Smooth muscle cell (in vitro differentiated cells): ENCODE results near the gene SLC4A11. TPM values are rescaled to one million over a fixed set of nuclear protein-coding genes. Genes with fewer than 3 reads are reported as not detected.
"Not testable (repeated sequence)": the region's sequence is repeated elsewhere in the genome, so short reads cannot be mapped to it uniquely, and the experiment has no call there.

Experiments
- DNase-seq: peaks from one replicate; lab custom pipeline; 2025; ENCODE audit not compliant: unreplicated experiment; lab: John Stamatoyannopoulos, UW
- H2AFZ ChIP-seq: fragments of 200-600 bp; sonication (generic); 2 replicates; pipeline ENCODE4 v1.6.0; 2016; ENCODE audit warnings: antibody characterized with exemption, low read depth, mild to moderate bottlenecking
- H3F3A ChIP-seq: fragments of 200-600 bp; sonication (generic); 2 replicates; pipeline ENCODE4 v1.6.0; 2017; ENCODE audit warnings: antibody characterized with exemption, low read depth
- H3K27ac ChIP-seq: fragments of 200-600 bp; sonication (generic); 2 replicates; pipeline ENCODE4 v1.5.1; 2016; ENCODE audit warnings: low read depth, mild to moderate bottlenecking
- H3K27me3 ChIP-seq: fragments of 200-600 bp; sonication (generic); 2 replicates; pipeline ENCODE4 v1.6.1; 2016; ENCODE audit warnings: low read depth, mild to moderate bottlenecking
- H3K36me3 ChIP-seq: fragments of 200-600 bp; sonication (generic); 2 replicates; pipeline ENCODE4 v1.5.1; 2016; ENCODE audit warnings: low read depth
- H3K4me1 ChIP-seq: fragments of 200-600 bp; sonication (generic); 2 replicates; pipeline ENCODE4 v1.5.1; 2016; ENCODE audit warnings: low read depth
- H3K4me2 ChIP-seq: fragments of 200-600 bp; sonication (generic); 2 replicates; pipeline ENCODE4 v1.6.0; 2016; ENCODE audit warnings: mild to moderate bottlenecking
- H3K4me3 ChIP-seq: fragments of 200-600 bp; sonication (generic); 2 replicates; pipeline ENCODE4 v1.5.1; 2016; ENCODE audit warnings: mild to moderate bottlenecking
- H3K79me2 ChIP-seq: fragments of 200-600 bp; sonication (generic); 2 replicates; pipeline ENCODE4 v1.6.0; 2016; ENCODE audit warnings: low read depth, mild to moderate bottlenecking
- H3K9ac ChIP-seq: fragments of 200-600 bp; sonication (generic); 2 replicates; pipeline ENCODE4 v1.6.0; 2016; ENCODE audit warnings: low read depth
- H3K9me3 ChIP-seq: fragments of 200-600 bp; sonication (generic); replicated peaks from 2 replicates; pipeline ENCODE4 v1.5.1; 2016; ENCODE audit warnings: low read depth
- H4K20me1 ChIP-seq: fragments of 200-600 bp; sonication (generic); 2 replicates; pipeline ENCODE4 v1.6.0; 2016; ENCODE audit warnings: low read depth
- WGBS: methylation state at CpG from one replicate; pipeline ENCODE4 v1.1.7; 2016; ENCODE audit warnings: low lambda C conversion rate; 5-methylcytosine and 5-hydroxymethylcytosine counted together
- polyA plus RNA-seq: library from polyadenylated mRNA; unstranded; fragments of >200 nt; fragmentation: Nextera tagmentation; extraction: Ambion mirVana; gene quantifications from 2 replicates; pipeline ENCODE4 v1.2.1, GENCODE V29; 2016
- total RNA-seq: library from RNA; depleted of rRNA; stranded (reverse); fragments of >200 nt; gene quantifications from 2 replicates; pipeline ENCODE4 v1.2.3, GENCODE V29; 2014
- TF ChIP-seq, protein P1 (sequence below): fragments of 200-600 bp; sonication (generic); IDR thresholded peaks from 2 replicates; pipeline ENCODE4 v1.5.1; 2017; ENCODE audit warnings: borderline replicate concordance, mild to moderate bottlenecking, antibody characterized with exemption; ENCODE audit not compliant: insufficient read depth, poor library complexity, severe bottlenecking

Gene SLC4A11
- total and polyA plus RNA-seq, 2 experiments from 2014 or later = 0.27 to 1.5 TPM

DNA sequence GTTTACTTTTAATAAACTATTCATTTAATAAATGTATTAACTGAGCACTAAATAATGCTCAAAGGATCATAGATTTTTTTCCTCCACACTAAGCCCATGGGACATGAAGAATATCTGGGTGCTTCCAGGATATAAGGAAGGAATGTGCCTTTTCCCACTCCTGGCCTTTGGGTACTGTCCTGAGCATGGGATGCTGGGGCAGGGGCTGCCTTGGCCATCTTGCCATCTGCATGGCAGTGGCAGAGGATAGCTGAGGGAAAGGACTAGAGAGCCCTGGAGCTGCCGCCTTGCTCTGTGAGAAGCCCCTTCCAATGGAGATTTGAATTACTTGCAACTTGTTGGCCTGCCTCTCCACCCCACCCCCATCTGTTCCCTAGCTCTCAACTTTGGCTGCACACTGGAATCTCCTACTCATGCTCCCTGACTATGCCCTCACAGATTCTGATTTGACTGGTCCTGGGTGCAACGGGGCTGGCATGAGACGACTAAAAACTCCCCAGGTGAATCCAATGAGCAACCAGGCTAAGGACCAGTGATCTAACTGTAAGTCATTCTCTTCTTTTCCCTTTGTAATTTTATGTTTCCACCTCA is 50.1 kb downstream of the SLC4A11 start:
- Histone ChIP-seq H4K20me1 (no peaks in the 10 kb centered on the region), H3K27ac (no peak overlapping the region), H3F3A (no peaks in the 10 kb centered on the region), H2AFZ (no peak overlapping the region), H3K4me2 (no peak overlapping the region), H3K79me2 (no peaks in the 10 kb centered on the region), H3K9ac (no peak overlapping the region), H3K27me3 (no peaks in the 10 kb centered on the region), H3K4me1 (no peaks in the 10 kb centered on the region), H3K4me3 (no peak overlapping the region), H3K9me3 (no peaks in the 10 kb centered on the region), H3K36me3 (no peaks in the 10 kb centered on the region)
- WGBS = 96% methylated on average over 3 of the region's 3 CpGs
- no peak for DNase-seq
- TF ChIP-seq, protein P1, sequence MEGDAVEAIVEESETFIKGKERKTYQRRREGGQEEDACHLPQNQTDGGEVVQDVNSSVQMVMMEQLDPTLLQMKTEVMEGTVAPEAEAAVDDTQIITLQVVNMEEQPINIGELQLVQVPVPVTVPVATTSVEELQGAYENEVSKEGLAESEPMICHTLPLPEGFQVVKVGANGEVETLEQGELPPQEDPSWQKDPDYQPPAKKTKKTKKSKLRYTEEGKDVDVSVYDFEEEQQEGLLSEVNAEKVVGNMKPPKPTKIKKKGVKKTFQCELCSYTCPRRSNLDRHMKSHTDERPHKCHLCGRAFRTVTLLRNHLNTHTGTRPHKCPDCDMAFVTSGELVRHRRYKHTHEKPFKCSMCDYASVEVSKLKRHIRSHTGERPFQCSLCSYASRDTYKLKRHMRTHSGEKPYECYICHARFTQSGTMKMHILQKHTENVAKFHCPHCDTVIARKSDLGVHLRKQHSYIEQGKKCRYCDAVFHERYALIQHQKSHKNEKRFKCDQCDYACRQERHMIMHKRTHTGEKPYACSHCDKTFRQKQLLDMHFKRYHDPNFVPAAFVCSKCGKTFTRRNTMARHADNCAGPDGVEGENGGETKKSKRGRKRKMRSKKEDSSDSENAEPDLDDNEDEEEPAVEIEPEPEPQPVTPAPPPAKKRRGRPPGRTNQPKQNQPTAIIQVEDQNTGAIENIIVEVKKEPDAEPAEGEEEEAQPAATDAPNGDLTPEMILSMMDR = no peak

DNA sequence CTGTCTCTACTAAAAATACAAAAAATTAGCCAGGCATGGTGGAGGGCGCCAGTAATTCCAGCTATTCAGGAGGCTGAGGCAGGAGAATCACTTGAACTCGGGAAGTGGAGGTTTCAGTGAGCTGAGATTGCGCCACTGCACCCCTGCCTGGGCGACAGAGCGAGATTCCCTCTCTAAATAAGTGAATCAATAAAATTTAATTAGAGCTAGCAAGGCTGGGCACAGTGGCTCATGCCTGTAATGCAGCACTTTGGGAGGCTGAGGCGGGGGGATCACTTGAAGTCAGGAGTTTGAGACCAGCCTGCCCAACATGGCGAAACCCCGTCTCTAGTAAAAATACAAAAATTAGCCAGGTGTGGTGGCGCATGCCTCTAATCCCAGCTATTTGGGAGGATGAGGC is 51.1 kb downstream of the SLC4A11 start:
- not testable (repeated sequence) for H3K27me3 ChIP-seq, H3K4me2 ChIP-seq, H3K9ac ChIP-seq, H3K9me3 ChIP-seq, H3K4me1 ChIP-seq, H3K27ac ChIP-seq, H2AFZ ChIP-seq, DNase-seq, H4K20me1 ChIP-seq, H3K4me3 ChIP-seq, H3K36me3 ChIP-seq, H3F3A ChIP-seq, H3K79me2 ChIP-seq
- WGBS = 96% methylated on average over 9 of the region's 9 CpGs

DNA sequence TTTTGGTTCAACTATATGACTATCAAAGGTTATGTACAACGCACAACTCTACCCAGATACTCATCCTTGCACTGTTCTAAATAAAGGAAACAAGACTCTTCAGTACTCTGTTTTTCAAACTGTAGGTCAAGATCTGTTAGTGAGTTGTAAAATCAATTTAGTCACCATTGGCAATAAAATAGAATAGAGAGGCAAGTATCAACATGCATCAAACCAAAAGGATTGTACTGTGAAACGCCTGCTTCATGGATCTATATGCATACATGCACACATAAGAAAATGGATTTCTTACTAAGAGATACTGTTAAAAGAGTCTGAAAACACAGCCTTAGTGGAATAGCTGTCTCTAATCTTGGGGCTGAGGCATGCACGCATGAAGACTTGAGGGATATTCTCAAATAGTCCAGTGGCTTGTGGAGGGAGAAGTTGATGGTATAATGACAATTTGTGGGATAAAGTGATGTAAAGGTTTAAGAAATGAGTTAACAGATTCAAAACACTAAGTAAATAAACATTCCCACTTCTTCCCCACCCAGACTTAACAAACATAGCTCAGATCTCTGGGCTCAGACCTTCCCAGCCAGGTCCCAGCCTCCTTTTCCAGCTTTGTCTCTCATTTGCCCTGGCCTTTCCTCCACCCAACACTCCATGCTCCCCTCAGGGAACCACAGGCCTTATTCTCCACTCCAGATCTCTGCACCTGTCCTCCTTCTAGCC is 54.9 kb downstream of the SLC4A11 start:
- no peak overlapping the region for H3K27ac ChIP-seq
- TF ChIP-seq, protein P1 = no peak
- no peak overlapping the region for H3K9ac ChIP-seq
- H3K9me3 ChIP-seq = no peaks in the 10 kb centered on the region
- H3K4me1 ChIP-seq = no peaks in the 10 kb centered on the region
- no peaks in the 10 kb centered on the region for H3K27me3 ChIP-seq
- 96% methylated on average over 3 of the region's 3 CpGs for WGBS
- H3K4me2 ChIP-seq = no peak overlapping the region
- no peak for DNase-seq
- H2AFZ ChIP-seq = no peak overlapping the region
- H3K79me2 ChIP-seq = no peaks in the 10 kb centered on the region
- no peaks in the 10 kb centered on the region for H4K20me1 ChIP-seq
- no peak overlapping the region for H3K4me3 ChIP-seq
- H3K36me3 ChIP-seq = no peaks in the 10 kb centered on the region
- no peaks in the 10 kb centered on the region for H3F3A ChIP-seq

DNA sequence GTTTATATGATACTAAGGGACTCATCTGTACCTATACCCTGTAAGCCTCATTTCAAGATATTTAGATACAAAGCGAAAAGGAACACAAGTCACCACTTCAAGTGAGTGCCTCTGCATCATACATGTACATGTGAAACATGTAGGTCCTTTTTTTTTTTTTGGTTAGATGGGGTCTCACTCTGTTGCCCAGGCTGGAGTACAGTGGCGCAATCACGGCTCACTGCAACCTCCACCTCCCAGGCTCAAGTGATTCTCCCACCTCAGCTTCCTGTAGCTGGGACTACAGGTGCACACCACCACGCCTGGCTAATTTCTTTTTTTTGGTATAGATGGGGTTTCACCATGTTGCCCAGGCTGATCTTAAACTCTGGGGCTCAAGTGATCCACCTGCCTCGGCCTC is 56.6 kb downstream of the SLC4A11 start:
- H3K9ac ChIP-seq, H3K4me3 ChIP-seq, H3F3A ChIP-seq, H3K79me2 ChIP-seq, H2AFZ ChIP-seq, DNase-seq, H3K4me2 ChIP-seq, H3K27ac ChIP-seq, H3K36me3 ChIP-seq, H3K9me3 ChIP-seq, H3K27me3 ChIP-seq, H4K20me1 ChIP-seq, H3K4me1 ChIP-seq: not testable (repeated sequence)
- 99% methylated on average over 5 of the region's 5 CpGs for WGBS
